SK-N-SH (cell line): ENCODE measurements around the gene DLG2. TPM values are rescaled to one million over a fixed set of nuclear protein-coding genes. Genes with fewer than 3 reads are reported as not detected.

Experiments
- CTCF ChIA-PET: fragments of 300-600, 350-600 bp; formaldehyde crosslinking; extraction: SDS; loops from one replicate; lab custom pipeline; 2021; lab: Yijun Ruan, JAX
- POLR2A ChIA-PET: fragments of 350-600 bp; sonication (Branson Sonifier 250); formaldehyde crosslinking; extraction: SDS; loops from one replicate; lab custom pipeline; 2020; ENCODE audit warnings: antibody characterized with exemption, inconsistent platforms; lab: Yijun Ruan, JAX
- DNase-seq: peaks from one replicate; pipeline ENCODE4 v3.0.0; 2012
- H2AFZ ChIP-seq: fragments of 200-600 bp; sonication (generic); 2 replicates; pipeline ENCODE4 v1.8.1; 2016; ENCODE audit warnings: antibody characterized with exemption, mild to moderate bottlenecking, low read depth
- H3F3A ChIP-seq: fragments of 200-600 bp; sonication (generic); replicated peaks from 2 replicates; pipeline ENCODE3; 2016; ENCODE audit warnings: antibody characterized with exemption, mild to moderate bottlenecking; ENCODE audit not compliant: insufficient read depth
- H3K27ac ChIP-seq, 2 experiments: fragments of 200-500 bp in 1 of 2; fragments of 200-600 bp in 1 of 2; sonication (Bioruptor generic) in 1 of 2; sonication (generic), shearing (Covaris generic) in 1 of 2; 2 replicates each; pipeline versions ENCODE4 v1.5.1 to v1.6.1; 2014 to 2016; ENCODE audit warnings: low read depth in 2 of 2, inconsistent platforms in 1 of 2, low read length in 1 of 2, mild to moderate bottlenecking in 1 of 2, mixed read lengths in 1 of 2
- H3K27me3 ChIP-seq: fragments of 200-600 bp; sonication (generic), shearing (Covaris generic); 2 replicates; pipeline ENCODE4 v1.6.1; 2016; ENCODE audit warnings: mixed run types; ENCODE audit not compliant: insufficient read depth
- H3K36me3 ChIP-seq, 2 experiments: fragments of 200-500 bp in 1 of 2; fragments of 200-600 bp in 1 of 2; sonication (Bioruptor generic) in 1 of 2; sonication (generic) in 1 of 2; replicated peaks in 1 of 2; 2 replicates each; pipeline versions ENCODE3 to v1.5.1; 2014 to 2016; ENCODE audit warnings: low read length in 1 of 2, mild to moderate bottlenecking in 1 of 2; ENCODE audit not compliant: insufficient read depth in 2 of 2, control insufficient read depth in 1 of 2
- H3K4me1 ChIP-seq, 2 experiments: fragments of 200-500 bp in 1 of 2; fragments of 200-600 bp in 1 of 2; sonication (Bioruptor generic) in 1 of 2; sonication (generic), shearing (Covaris generic) in 1 of 2; 2 replicates each; pipeline versions ENCODE4 v1.5.1 to v1.6.1; 2014 to 2016; ENCODE audit warnings: low read depth in 1 of 2, low read length in 1 of 2, mixed run types in 1 of 2; ENCODE audit not compliant: insufficient read depth in 2 of 2, control insufficient read depth in 1 of 2
- H3K4me2 ChIP-seq: fragments of 200-600 bp; sonication (generic), shearing (Covaris generic); 2 replicates; pipeline ENCODE4 v1.6.1; 2017; ENCODE audit warnings: mixed run types
- H3K4me3 ChIP-seq, 2 experiments: fragments of 200-500 bp in 1 of 2; fragments of 200-600 bp in 1 of 2; sonication (Bioruptor generic) in 1 of 2; sonication (generic), shearing (Covaris generic) in 1 of 2; 2 replicates each; pipeline versions ENCODE4 v1.5.1 to v1.8.1; 2014 to 2016; ENCODE audit warnings: low read depth in 2 of 2, inconsistent platforms in 1 of 2, low read length in 1 of 2, mild to moderate bottlenecking in 1 of 2, mixed read lengths in 1 of 2, moderate library complexity in 1 of 2
- H3K79me2 ChIP-seq: fragments of 200-600 bp; sonication (generic); 2 replicates; pipeline ENCODE4 v1.8.1; 2017; ENCODE audit warnings: mild to moderate bottlenecking; ENCODE audit not compliant: insufficient read depth
- H3K9ac ChIP-seq: fragments of 200-600 bp; sonication (generic); 2 replicates; pipeline ENCODE4 v1.6.1; 2017; ENCODE audit warnings: mixed run types
- H3K9me2 ChIP-seq: fragments of 200-600 bp; sonication (generic); 2 replicates; pipeline ENCODE4 v1.6.1; 2017; ENCODE audit warnings: mixed run types
- H3K9me3 ChIP-seq: fragments of 200-600 bp; sonication (generic); 2 replicates; pipeline ENCODE4 v1.6.1; 2017; ENCODE audit warnings: mixed run types, mild to moderate bottlenecking, moderate library complexity
- H4K20me1 ChIP-seq: fragments of 200-600 bp; sonication (generic); 2 replicates; pipeline ENCODE4 v1.6.1; 2017; ENCODE audit warnings: mild to moderate bottlenecking, mixed run types; ENCODE audit not compliant: insufficient read depth
- ELF1 ChIP-seq: IDR thresholded peaks from 2 replicates; pipeline ENCODE4 v1.4.0; 2012
- EP300 ChIP-seq, 2 experiments: IDR thresholded peaks; 2 replicates each; pipeline versions ENCODE4 v1.4.0 to v1.6.1; 2012; ENCODE audit warnings: borderline replicate concordance in 1 of 2, low read depth in 1 of 2, low read length in 1 of 2
- FOSL2 ChIP-seq: IDR thresholded peaks from 2 replicates; pipeline ENCODE4 v1.4.0; 2012; ENCODE audit warnings: low read depth, mild to moderate bottlenecking, moderate library complexity, borderline replicate concordance
- FOXM1 ChIP-seq: IDR thresholded peaks from 2 replicates; pipeline ENCODE4 v1.4.0; 2012; ENCODE audit warnings: low read depth, mild to moderate bottlenecking
- GATA2 ChIP-seq: sonication (generic); formaldehyde crosslinking; IDR thresholded peaks from 2 replicates; pipeline ENCODE4 v1.5.0; 2020; ENCODE audit warnings: mild to moderate bottlenecking, missing genetic modification reagents
- MEF2A ChIP-seq: IDR thresholded peaks from 2 replicates; pipeline ENCODE4 v1.4.0; 2012; ENCODE audit warnings: low read depth, borderline replicate concordance
- NFIC ChIP-seq: IDR thresholded peaks from 2 replicates; pipeline ENCODE4 v1.4.0; 2012; ENCODE audit warnings: borderline replicate concordance
- NRF1 ChIP-seq: IDR thresholded peaks from 2 replicates; pipeline ENCODE4 v1.6.1; 2012; ENCODE audit warnings: low read depth, mild to moderate bottlenecking, low read length
- POLR2AphosphoS5 ChIP-seq: IDR thresholded peaks from 2 replicates; pipeline ENCODE4 v1.6.1; 2012; ENCODE audit warnings: low read depth, low read length
- RAD21 ChIP-seq: IDR thresholded peaks from 2 replicates; pipeline ENCODE4 v1.6.1; 2012; ENCODE audit warnings: mild to moderate bottlenecking, low read length
- RCOR1 ChIP-seq: fragments of 150-350 bp; IDR thresholded peaks from 2 replicates; pipeline ENCODE4 v1.6.1; 2017; ENCODE audit warnings: antibody characterized with exemption, low read length
- RFX5 ChIP-seq: IDR thresholded peaks from 2 replicates; pipeline ENCODE4 v1.6.1; 2012; ENCODE audit warnings: mild to moderate bottlenecking, improper control_type of control experiment, low read length
- SIN3A ChIP-seq: IDR thresholded peaks from 2 replicates; pipeline ENCODE4 v1.6.1; 2012; ENCODE audit warnings: low read depth, mild to moderate bottlenecking, low read length, moderate library complexity, borderline replicate concordance
- TAF1 ChIP-seq: IDR thresholded peaks from 2 replicates; pipeline ENCODE4 v1.6.1; 2012; ENCODE audit warnings: low read depth, mild to moderate bottlenecking, low read length, moderate library complexity, borderline replicate concordance
- TCF12 ChIP-seq: IDR thresholded peaks from 2 replicates; pipeline ENCODE4 v1.4.0; 2012
- YY1 ChIP-seq: IDR thresholded peaks from 2 replicates; pipeline ENCODE4 v1.4.0; 2012; ENCODE audit warnings: low read depth, mild to moderate bottlenecking
- WGBS: methylation state at CpG from one replicate; pipeline ENCODE4 v1.1.6; 2017; ENCODE audit warnings: low lambda C conversion rate; 5-methylcytosine and 5-hydroxymethylcytosine counted together
- polyA plus RNA-seq, 3 experiments: library from polyadenylated mRNA; depleted of rRNA; stranded (reverse); fragments of >200 nt; gene quantifications; 2 replicates each; pipeline ENCODE4 v1.2.3, GENCODE V29; 2012
- TF ChIP-seq, protein P1 (sequence below): IDR thresholded peaks from 2 replicates; pipeline ENCODE4 v1.6.1; 2012; ENCODE audit warnings: mild to moderate bottlenecking, low read depth, low read length, moderate library complexity
- TF ChIP-seq, protein P2 (sequence below): IDR thresholded peaks from 2 replicates; pipeline ENCODE4 v1.4.0; 2012; ENCODE audit warnings: low read depth, borderline replicate concordance
- TF ChIP-seq, protein P3 (sequence below): IDR thresholded peaks from 2 replicates; pipeline ENCODE4 v1.4.0; 2012; ENCODE audit warnings: low read depth, borderline replicate concordance
- TF ChIP-seq, protein P4 (sequence below): fragments of 200-600 bp; sonication (generic); IDR thresholded peaks from 2 replicates; pipeline ENCODE4 v1.6.1; 2017; ENCODE audit warnings: antibody characterized with exemption, mild to moderate bottlenecking, moderate library complexity

Gene DLG2
- polyA plus RNA-seq, 1 of the 3 experiments (the other 2 are of a cell fraction), result 0.21 TPM

DNA sequence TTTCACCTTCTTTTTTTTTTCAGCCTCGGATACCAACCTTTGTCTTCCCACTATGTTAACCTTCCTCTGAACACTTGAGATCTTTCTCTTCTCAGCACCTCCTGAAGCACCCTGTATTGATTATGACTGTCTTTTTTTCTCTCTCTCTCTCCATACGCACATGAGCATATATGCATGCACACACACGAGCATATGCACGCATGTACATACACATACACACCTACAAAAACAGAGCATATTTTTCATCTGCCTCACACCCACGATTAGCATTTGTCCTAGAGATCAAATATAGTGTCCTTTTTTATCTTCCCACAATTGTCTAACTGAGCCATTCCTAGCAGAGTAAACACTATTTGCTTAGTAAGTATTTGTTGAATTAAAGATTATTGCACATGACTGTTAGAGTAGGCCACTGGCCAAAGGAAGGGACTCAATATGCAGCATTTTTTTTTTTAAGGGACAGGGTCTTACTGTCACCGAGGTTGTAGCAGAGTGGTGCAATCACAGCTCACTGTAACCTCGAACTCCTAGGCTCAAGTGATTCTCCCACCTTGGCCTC, 1718.8 kb downstream of the DLG2 start:
- Histone ChIP-seq H3K4me3 (no peak overlapping the region), H3K79me2 (no peaks in the 10 kb centered on the region), H3K9me2 (no peaks in the 10 kb centered on the region), H3K4me1 (no peaks in the 10 kb centered on the region; a peak in 1 of 4 replicates), H3K9me3 (no peaks in the 10 kb centered on the region), H3K36me3 (no peaks in the 10 kb centered on the region), H3F3A (no peaks in the 10 kb centered on the region), H3K27ac (no peak overlapping the region), H3K4me2 (no peak overlapping the region), H3K9ac (no peak overlapping the region), H2AFZ (no peak overlapping the region)
- WGBS, result 56% methylated on average over 7 of the region's 7 CpGs
- POLR2A ChIA-PET, result no interaction called here
- CTCF ChIA-PET, result interaction anchor here (0.8 to 1.3 kb wide), 2 partner anchors 18 to 72 kb away, joined by 3 to 4 read pairs; no protein-coding TSS in a partner anchor
- TF ChIP-seq POLR2AphosphoS5 (no peak), NRF1 (no peak), RFX5 (no peak), EP300 (IDR thresholded peaks at IDR 0.05; ENCODE audit: borderline replicate concordance in 1 of 2, low read depth in 1 of 2, low read length in 1 of 2) (no peak), TCF12 (no peak), SIN3A (no peak), RAD21 (no peak), NFIC (no peak), FOXM1 (no peak), TAF1 (no peak)
- TF ChIP-seq, protein P1, sequence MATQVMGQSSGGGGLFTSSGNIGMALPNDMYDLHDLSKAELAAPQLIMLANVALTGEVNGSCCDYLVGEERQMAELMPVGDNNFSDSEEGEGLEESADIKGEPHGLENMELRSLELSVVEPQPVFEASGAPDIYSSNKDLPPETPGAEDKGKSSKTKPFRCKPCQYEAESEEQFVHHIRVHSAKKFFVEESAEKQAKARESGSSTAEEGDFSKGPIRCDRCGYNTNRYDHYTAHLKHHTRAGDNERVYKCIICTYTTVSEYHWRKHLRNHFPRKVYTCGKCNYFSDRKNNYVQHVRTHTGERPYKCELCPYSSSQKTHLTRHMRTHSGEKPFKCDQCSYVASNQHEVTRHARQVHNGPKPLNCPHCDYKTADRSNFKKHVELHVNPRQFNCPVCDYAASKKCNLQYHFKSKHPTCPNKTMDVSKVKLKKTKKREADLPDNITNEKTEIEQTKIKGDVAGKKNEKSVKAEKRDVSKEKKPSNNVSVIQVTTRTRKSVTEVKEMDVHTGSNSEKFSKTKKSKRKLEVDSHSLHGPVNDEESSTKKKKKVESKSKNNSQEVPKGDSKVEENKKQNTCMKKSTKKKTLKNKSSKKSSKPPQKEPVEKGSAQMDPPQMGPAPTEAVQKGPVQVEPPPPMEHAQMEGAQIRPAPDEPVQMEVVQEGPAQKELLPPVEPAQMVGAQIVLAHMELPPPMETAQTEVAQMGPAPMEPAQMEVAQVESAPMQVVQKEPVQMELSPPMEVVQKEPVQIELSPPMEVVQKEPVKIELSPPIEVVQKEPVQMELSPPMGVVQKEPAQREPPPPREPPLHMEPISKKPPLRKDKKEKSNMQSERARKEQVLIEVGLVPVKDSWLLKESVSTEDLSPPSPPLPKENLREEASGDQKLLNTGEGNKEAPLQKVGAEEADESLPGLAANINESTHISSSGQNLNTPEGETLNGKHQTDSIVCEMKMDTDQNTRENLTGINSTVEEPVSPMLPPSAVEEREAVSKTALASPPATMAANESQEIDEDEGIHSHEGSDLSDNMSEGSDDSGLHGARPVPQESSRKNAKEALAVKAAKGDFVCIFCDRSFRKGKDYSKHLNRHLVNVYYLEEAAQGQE, result no peak
- TF ChIP-seq, all 33 proteins: peak for 0
- DNase-seq, result no peak
- H4K20me1 ChIP-seq, result no peaks in the 10 kb centered on the region
- no peaks in the 10 kb centered on the region for H3K27me3 ChIP-seq

DNA sequence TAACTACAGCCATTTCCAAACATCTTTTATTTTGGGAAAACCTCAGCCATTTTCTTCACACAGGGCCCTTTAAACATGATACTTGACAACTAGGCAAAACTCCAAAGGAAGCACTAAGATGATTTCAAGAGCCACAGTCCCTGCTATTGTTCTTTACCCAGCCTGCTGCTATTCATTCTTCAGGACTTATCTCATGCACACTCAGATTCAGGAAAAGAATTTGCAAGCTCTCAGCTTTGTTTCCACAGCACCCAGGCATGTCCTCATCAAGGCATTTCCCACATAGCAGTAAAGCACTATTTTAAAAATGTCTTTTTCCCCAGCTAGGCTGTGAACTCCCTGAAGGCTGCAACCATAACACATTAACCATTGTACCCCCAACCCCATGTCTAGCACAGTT, 1731.6 kb downstream of the DLG2 start:
- no peaks in the 10 kb centered on the region for H3F3A ChIP-seq
- POLR2A ChIA-PET, result no interaction called here
- H3K9me2 ChIP-seq, result no peaks in the 10 kb centered on the region
- TF ChIP-seq, protein P2, sequence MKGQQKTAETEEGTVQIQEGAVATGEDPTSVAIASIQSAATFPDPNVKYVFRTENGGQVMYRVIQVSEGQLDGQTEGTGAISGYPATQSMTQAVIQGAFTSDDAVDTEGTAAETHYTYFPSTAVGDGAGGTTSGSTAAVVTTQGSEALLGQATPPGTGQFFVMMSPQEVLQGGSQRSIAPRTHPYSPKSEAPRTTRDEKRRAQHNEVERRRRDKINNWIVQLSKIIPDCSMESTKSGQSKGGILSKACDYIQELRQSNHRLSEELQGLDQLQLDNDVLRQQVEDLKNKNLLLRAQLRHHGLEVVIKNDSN, result no peak
- no peak for TF ChIP-seq FOSL2
- TF ChIP-seq GATA2 (CRISPR knock-in tag), result no peak
- no peak for TF ChIP-seq FOXM1
- no peak for TF ChIP-seq NFIC
- no peak for TF ChIP-seq MEF2A
- no peak for TF ChIP-seq ELF1
- TF ChIP-seq, protein P3, sequence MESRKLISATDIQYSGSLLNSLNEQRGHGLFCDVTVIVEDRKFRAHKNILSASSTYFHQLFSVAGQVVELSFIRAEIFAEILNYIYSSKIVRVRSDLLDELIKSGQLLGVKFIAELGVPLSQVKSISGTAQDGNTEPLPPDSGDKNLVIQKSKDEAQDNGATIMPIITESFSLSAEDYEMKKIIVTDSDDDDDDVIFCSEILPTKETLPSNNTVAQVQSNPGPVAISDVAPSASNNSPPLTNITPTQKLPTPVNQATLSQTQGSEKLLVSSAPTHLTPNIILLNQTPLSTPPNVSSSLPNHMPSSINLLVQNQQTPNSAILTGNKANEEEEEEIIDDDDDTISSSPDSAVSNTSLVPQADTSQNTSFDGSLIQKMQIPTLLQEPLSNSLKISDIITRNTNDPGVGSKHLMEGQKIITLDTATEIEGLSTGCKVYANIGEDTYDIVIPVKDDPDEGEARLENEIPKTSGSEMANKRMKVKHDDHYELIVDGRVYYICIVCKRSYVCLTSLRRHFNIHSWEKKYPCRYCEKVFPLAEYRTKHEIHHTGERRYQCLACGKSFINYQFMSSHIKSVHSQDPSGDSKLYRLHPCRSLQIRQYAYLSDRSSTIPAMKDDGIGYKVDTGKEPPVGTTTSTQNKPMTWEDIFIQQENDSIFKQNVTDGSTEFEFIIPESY, result no peak
- TF ChIP-seq YY1, result no peak
- no peak for TF ChIP-seq NRF1
- TF ChIP-seq, protein P4, sequence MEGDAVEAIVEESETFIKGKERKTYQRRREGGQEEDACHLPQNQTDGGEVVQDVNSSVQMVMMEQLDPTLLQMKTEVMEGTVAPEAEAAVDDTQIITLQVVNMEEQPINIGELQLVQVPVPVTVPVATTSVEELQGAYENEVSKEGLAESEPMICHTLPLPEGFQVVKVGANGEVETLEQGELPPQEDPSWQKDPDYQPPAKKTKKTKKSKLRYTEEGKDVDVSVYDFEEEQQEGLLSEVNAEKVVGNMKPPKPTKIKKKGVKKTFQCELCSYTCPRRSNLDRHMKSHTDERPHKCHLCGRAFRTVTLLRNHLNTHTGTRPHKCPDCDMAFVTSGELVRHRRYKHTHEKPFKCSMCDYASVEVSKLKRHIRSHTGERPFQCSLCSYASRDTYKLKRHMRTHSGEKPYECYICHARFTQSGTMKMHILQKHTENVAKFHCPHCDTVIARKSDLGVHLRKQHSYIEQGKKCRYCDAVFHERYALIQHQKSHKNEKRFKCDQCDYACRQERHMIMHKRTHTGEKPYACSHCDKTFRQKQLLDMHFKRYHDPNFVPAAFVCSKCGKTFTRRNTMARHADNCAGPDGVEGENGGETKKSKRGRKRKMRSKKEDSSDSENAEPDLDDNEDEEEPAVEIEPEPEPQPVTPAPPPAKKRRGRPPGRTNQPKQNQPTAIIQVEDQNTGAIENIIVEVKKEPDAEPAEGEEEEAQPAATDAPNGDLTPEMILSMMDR, result no peak
- TF ChIP-seq POLR2AphosphoS5, result no peak
- TF ChIP-seq RCOR1, result no peak
- no peaks in the 10 kb centered on the region for H4K20me1 ChIP-seq
- no peaks in the 10 kb centered on the region for H3K36me3 ChIP-seq
- no peak for DNase-seq
- H3K4me2 ChIP-seq, result no peak overlapping the region
- no peaks in the 10 kb centered on the region for H3K4me1 ChIP-seq
- H3K27ac ChIP-seq, result peak overlapping the region in 1 of 2 experiments; percentile 8; a peak in 1 of 4 replicates
- CTCF ChIA-PET, result interaction anchor here (1.8 kb wide), 1 partner anchor 59 kb away, joined by 5 read pairs; no protein-coding TSS in a partner anchor
- H3K27me3 ChIP-seq, result no peaks in the 10 kb centered on the region
- H3K4me3 ChIP-seq, result no peak overlapping the region
- H2AFZ ChIP-seq, result no peak overlapping the region
- H3K79me2 ChIP-seq, result no peaks in the 10 kb centered on the region
- H3K9ac ChIP-seq, result no peak overlapping the region
- no peaks in the 10 kb centered on the region for H3K9me3 ChIP-seq
